Activated CD4-positive, alpha-beta T cell treated with anti-CD3 and anti-CD28 coated beads, Interleukin-2, amount 50 U/mL, for 1 hour (primary cell): ENCODE results near the gene FSTL3.

Source experiments
- DNase-seq: peaks from one replicate; pipeline ENCODE4 v3.0.0-alpha.2; 2020

Gene FSTL3

DNA sequence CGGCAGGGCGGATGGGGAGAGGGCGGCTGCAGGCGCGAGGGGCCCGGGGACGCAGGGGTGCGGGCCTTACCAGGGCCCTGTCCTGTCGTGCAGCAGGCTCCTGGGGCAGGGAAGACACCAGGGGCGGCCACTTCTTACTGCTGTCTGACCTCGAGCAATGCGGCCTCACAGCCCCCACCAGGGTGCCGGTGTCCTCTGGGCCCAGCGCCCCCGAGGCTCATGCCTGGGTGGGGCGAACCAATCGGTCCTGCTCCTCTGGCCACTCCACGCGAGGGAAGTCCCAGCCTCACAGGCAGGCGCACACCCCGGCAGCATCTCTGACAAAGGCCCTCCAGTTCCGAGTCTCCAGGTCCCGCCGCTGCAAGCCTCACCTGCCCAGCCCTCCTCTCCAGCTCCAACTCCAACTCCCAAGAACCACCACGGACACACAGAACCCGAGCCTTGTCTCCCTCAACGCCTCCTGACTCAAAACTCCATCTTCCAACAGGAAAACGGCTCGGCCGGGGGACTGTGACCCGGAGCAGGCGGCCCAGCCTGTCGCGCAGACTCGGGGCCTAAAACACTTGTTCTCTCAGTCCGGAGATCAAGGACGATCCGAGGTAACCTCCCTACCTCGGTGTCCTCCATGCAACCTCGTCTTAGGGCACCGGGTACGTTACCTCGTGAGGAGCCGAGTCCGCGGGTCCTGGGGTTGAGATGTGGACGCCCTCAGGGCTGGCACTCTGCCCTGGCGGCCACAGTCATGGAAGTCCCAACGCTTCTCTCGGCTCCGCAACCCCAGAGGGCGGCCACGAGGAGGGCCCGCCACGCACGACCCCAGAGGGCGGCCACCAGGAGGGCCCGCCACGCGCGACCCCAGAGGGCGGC, 30.0 kb upstream of the FSTL3 start:
- DNase-seq = no peak

DNA sequence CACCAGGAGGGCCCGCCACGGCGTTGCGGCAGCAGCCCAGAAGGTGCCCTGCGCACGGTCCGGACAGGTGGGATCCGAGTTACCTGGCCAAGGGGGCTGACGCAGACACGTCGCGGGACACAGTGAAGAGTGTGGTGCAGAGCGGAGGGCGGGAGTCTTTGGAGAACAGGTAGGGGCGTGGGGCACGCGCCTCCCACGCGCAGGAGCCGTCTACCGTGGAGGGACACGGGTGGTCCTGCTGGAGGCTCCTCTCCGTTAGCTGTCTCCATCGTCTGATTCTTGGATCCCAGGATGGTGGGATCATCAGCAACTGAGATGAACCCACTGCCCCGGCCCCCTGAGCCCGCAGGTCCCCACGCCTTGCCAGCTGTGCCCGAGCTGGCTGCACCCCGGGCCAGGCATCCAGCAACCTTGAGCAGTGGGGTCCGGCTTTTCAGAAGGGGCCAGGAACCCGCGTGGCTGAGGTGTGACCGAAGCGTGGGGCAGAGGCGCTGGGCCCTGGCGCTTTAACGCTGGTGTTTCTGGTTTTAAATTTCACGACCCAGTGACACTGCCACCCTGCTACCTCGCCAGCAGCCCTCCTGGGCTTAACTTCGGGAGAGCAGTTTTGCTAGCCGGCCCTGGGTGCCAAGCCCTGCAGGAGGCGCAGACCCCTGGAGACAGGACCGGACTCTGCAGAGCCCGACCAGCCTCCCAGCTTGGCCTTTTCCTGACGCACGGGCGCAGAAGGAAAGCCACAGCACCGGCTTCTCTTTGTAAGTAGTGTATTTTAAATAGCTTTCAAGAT, 29.2 kb upstream of the FSTL3 start:
- no peak for DNase-seq

- DNase-seq = no peak
Observed at GRCh38 chr19:647566-648284, 28.5 kb upstream of the FSTL3 start.

DNA sequence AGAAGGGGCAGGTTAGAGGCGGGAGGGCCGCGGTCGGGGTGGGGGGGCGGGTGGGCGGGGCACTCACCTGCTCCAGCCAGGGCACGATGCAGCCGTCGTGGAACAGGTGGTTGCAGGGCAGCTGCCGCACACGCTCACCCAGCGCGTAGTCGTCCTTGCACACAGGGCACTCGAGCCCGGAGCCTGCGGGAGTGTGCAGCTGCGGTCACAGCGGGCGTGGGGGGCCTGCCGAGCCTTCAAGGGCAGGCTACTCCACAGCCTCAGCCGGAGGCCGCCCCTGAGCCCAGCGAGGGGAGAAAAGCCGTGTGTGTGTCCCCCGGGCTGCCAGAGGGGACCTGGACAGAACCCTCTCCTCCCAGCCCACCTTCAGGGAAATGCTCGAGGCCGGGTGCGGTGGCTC, 27.9 kb upstream of the FSTL3 start:
- DNase-seq = no peak

- DNase-seq = no peak
Observed at GRCh38 chr19:648904-649801, 27.0 kb upstream of the FSTL3 start.

DNA sequence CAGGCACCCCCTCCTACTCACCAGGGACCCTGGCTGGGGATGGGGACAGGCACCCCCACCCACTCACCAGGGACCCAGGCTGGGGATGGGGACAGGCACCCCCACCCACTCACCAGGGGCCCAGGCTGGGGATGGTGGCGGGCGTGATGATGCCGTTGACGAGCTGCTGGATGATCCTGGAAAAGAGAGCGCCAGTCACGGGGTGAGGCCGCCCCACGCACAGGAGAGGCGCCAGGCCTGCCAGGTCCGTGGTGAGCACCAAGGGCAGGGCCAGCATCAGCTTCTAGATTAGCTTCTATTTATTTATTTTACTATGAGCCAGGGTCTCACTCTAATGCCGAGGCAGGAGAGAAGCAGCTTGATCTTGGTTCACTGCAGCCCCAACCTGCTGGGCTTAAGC, 26.1 kb upstream of the FSTL3 start:
- DNase-seq = no peak

DNA sequence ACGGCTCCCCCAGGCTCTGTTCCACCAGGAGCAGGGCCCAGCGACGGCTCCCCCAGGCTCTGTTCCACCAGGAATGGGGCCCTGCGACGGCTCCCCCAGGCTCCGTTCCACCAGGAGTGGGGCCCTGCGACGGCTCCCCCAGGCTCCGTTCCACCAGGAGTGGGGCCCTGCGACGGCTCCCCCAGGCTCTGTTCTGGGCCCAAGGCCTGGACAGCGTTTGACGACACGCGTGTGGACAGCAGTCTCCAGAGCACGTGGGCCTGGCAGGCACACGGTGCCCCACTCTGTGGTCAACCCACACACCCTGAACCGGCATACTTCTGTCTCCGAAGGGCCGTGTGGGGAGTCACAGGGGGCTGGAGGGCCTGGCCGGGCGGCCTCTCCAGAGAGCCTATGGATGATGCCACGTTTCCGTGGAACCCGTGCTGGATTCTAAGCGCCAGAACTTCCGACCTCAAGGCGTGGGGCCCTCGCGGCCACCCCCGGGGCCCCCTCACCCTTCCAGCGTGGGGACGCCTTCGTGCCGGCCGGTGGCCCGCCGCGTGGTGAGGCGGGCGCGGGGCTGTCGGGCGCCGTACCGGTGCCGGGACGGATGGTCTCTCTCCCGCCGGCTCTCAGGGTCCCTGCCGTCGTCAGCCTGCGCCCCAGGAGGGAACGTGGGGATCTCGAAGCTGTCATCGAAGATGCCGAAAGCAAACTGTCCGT, 24.9 kb upstream of the FSTL3 start:
- DNase-seq = no peak

GRCh38 chr19:651991-652390, 24.2 kb upstream of the FSTL3 start:
- no peak for DNase-seq

DNA sequence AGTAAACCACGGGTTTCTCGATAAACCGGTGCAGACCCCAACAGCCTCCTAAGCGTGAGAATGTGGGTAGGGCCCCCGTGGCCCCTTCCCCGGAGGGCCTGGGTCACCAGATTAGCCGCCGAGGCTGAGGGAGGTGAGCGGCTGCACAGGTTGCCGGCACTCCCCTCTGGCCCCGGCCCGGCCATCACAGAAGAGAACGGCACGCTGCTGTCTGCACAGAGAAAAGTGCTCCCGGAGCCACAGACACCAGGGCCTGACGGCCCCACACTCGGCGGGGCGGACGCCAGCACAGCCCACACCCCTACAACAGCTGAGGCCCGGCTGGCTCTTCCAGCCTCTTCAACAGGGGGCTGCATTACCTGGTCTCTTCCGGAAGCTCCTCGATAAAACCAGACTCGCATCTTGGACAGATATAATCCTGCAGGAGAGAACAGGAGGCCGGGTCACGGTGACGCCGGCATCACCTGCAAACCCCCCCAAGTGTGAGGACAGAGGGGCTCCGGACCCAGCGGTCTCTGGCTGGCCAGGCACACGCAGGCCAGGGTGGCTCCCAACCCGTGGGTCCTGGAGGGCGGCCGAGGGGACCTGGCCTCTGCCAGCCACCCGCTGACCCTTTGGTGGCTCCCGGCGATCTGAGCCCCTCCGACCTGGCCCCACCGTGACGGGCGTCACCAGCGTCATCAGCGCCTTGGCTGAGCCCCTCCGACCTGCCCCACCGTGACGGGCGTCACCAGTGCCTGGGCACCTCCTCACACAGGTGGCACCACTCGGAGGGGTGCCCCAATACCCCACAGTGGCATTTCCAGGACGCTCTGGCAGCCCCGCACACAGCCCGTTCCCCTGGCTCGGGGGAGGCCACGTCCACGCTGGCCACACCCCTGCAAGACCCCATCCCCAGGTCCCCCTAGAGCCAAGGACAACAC, 23.5 kb upstream of the FSTL3 start:
- DNase-seq = no peak

DNA sequence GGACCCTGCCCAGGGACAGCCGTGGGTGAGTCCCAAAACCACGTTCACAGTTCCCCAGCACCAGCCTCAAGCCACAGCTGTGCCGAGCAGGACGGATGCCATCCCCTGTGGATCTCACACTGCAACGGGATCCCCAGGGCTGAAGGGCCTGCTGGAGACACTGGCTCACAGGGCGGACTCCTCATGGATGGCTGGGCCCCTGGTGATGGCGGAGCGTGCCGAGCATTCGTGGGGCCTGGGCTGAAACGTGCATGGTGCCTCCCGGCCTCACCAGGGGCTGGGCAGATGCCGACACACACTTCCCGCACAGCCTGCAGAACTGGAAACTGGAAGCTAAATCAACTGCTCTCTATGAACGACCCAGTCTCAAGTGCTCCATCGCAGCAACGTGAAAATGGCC, 22.8 kb upstream of the FSTL3 start:
- no peak for DNase-seq

DNA sequence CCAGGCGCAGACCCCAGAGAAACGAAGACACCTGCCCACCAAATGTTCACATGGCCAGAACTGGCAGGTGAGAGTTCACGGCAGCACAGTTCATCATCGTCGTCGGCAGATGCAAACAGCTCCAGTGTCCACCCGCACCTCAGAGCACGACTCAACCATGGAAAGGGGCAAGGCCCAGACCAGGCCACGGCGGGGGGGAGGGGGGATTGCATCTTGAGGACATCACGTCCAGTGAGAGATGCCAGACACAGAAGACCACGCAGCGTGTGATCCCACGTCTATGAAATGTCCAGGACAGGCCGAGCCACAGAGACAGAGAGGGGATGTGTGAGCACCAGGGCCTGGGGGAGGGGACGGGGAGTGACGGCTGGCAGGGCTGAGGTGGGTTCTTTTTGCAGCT, 20.5 kb upstream of the FSTL3 start:
- no peak for DNase-seq

- DNase-seq = no peak
Observed at GRCh38 chr19:656751-657559, 19.2 kb upstream of the FSTL3 start.

- no peak for DNase-seq
Observed at GRCh38 chr19:657611-658010, 18.6 kb upstream of the FSTL3 start.

- DNase-seq = no peak
Observed at GRCh38 chr19:658059-658839, 17.9 kb upstream of the FSTL3 start.

DNA sequence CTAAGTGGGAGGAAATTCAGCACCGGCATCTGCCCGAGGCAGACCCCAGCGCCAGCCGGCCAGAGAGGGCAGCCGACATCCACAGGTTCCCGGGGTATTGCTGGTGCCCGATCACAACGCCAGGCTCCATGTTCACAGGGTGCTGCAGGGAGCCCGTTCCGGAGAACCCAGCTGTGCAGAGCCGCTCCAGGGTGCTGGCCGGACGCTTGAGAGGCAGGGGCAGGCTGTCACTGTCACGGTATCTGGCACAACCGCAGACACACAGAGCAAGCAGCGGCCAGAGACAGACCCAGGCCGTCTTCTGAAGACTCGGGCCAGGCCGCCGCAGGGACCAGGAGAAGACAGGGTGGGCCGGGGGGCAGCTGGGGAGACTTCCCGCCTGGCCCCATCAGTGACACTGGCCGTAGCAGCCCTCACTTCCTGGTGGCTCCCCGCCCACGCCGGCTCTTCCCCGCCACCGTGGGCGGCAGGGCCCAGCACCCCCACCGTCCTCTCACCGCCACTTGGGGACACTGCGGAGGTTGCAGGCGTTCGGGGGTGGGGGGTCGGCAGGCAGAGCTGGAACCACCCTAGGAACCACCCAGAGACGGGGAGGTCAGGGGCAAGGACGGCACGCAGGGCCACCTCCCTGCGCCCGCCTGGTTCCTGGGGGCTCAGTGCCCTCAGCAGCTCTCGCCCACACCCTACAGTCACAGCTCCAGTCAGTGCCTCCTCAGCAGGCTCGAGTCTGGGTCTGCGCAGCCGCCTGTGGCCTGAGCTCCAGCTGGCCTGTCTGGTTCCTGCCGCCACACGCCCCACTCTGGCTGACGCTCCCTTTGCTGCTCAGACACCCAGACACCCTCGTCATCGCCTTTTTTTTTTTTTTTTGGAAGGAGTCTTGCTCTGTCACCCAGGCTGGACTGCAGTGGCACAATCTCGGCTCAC, 17.0 kb upstream of the FSTL3 start:
- peak; percentile 63 for DNase-seq

GRCh38 chr19:660793-661426, 15.3 kb upstream of the FSTL3 start:
- no peak for DNase-seq
